Mesothelial cell of epicardium (in vitro differentiated cells): Measurements from ENCODE around the gene PID1. TPM values are rescaled to one million over a fixed set of nuclear protein-coding genes. Genes with fewer than 3 reads are reported as not detected.

Source experiments
- DNase-seq, 2 experiments: peaks; one replicate each; pipeline ENCODE4 v3.0.0; 2021; ENCODE audit warnings: low spot score in 2 of 2; ENCODE audit not compliant: unreplicated experiment in 2 of 2
- H3K27ac Mint-ChIP-seq: 2 replicates; pipeline ENCODE4 v1.8.0; 2021; ENCODE audit warnings: mixed read lengths
- H3K27me3 Mint-ChIP-seq: 2 replicates; pipeline ENCODE4 v1.8.0; 2021; ENCODE audit warnings: low read depth, mixed read lengths
- H3K36me3 Mint-ChIP-seq: 2 replicates; pipeline ENCODE4 v1.8.0; 2021; ENCODE audit warnings: mixed read lengths
- H3K4me1 Mint-ChIP-seq: 2 replicates; pipeline ENCODE4 v1.8.0; 2021; ENCODE audit warnings: mixed read lengths
- H3K4me3 Mint-ChIP-seq: 2 replicates; pipeline ENCODE4 v1.8.0; 2021; ENCODE audit warnings: mild to moderate bottlenecking, moderate library complexity, mixed read lengths
- H3K9me3 Mint-ChIP-seq: 2 replicates; pipeline ENCODE4 v1.8.0; 2021; ENCODE audit warnings: mixed read lengths
- total RNA-seq: library from RNA; stranded (reverse); gene quantifications from 3 replicates; pipeline ENCODE4 v1.2.1, GENCODE V29; 2021
- TF ChIP-seq, protein P1 (sequence below): fragments of 200-600 bp; sonication (generic); IDR thresholded peaks from one replicate; pipeline ENCODE4 v1.5.0; 2021; ENCODE audit warnings: antibody characterized with exemption; ENCODE audit not compliant: unreplicated experiment

The PID1 gene
- total RNA-seq, 1 donor from 2014 or later: 2.0 TPM

DNA sequence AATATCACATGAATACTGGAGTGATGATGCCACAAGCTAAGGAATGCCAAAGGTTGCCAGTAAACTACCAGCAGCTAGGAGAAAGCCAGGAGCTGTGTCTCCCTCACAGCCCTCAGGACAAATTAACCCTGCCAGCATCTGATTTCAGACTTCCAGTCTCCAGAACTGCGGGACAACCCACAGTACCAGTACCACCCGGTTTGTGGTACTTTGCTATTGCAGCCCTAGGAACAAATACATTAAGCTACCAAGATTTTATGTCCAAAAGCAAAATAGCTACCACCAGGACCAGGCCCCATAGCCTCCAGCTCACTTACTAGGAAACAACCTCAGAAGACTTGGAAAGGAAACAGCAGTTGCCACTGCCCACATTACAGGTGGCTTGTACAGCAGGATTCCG is 10.0 kb downstream of the PID1 start:
- no peak for DNase-seq
- Mint-ChIP-seq H3K9me3 (peaks cover 13% of the 10 kb centered on the region), H3K27ac (no peak overlapping the region), H3K36me3 (no peaks in the 10 kb centered on the region), H3K4me1 (no peaks in the 10 kb centered on the region), H3K27me3 (no peaks in the 10 kb centered on the region), H3K4me3 (no peak overlapping the region)
- TF ChIP-seq, protein P1, sequence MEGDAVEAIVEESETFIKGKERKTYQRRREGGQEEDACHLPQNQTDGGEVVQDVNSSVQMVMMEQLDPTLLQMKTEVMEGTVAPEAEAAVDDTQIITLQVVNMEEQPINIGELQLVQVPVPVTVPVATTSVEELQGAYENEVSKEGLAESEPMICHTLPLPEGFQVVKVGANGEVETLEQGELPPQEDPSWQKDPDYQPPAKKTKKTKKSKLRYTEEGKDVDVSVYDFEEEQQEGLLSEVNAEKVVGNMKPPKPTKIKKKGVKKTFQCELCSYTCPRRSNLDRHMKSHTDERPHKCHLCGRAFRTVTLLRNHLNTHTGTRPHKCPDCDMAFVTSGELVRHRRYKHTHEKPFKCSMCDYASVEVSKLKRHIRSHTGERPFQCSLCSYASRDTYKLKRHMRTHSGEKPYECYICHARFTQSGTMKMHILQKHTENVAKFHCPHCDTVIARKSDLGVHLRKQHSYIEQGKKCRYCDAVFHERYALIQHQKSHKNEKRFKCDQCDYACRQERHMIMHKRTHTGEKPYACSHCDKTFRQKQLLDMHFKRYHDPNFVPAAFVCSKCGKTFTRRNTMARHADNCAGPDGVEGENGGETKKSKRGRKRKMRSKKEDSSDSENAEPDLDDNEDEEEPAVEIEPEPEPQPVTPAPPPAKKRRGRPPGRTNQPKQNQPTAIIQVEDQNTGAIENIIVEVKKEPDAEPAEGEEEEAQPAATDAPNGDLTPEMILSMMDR: no peak

DNA sequence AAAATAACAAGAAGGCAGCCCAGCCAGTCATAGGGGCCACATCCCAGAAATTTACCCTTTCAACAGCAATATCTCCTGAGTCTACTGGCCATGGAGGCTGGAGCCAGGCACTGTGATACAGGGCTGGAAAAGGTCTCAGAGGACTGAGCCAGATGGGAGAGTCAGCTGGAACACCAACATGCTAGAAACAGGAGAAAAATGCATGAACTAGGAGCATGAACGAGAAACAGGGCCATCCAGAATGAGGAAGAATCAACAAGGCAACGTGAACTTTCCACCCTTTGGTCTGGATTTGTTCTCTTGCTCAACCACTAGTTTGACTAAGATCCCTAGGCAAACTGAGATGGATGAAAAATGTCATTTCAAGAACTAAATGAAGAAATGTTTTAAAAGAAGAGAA is 13.1 kb downstream of the PID1 start:
- TF ChIP-seq, protein P1: no peak
- Mint-ChIP-seq H3K36me3 (no peaks in the 10 kb centered on the region), H3K4me1 (no peaks in the 10 kb centered on the region), H3K9me3 (peaks cover 13% of the 10 kb centered on the region), H3K27ac (no peak overlapping the region), H3K27me3 (no peaks in the 10 kb centered on the region), H3K4me3 (no peak overlapping the region)
- DNase-seq: no peak

DNA sequence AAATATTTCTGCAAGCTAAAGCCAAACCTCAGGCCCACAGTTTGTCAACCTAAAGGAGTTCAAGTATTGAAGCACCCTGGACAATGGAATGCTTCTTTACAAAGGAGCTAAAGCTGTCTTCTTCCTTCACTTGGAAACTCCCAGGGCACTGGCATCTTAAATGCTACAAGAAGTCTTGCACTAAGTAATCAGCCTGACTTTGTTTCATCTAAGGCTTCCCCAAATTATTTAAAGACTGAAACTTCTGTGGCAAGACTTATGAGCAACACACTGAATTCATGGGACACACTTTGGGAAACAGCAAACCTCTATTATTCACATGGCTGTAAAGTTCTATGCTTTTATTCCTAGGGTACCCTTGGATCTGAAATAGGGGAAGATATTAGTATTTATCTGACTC is 14.7 kb downstream of the PID1 start:
- no peaks in the 10 kb centered on the region for H3K27me3 Mint-ChIP-seq
- H3K4me1 Mint-ChIP-seq: no peaks in the 10 kb centered on the region
- no peak for DNase-seq
- H3K4me3 Mint-ChIP-seq: no peak overlapping the region
- peaks cover 13% of the 10 kb centered on the region for H3K9me3 Mint-ChIP-seq
- H3K27ac Mint-ChIP-seq: no peak overlapping the region
- H3K36me3 Mint-ChIP-seq: no peaks in the 10 kb centered on the region
- TF ChIP-seq, protein P1: no peak

DNA sequence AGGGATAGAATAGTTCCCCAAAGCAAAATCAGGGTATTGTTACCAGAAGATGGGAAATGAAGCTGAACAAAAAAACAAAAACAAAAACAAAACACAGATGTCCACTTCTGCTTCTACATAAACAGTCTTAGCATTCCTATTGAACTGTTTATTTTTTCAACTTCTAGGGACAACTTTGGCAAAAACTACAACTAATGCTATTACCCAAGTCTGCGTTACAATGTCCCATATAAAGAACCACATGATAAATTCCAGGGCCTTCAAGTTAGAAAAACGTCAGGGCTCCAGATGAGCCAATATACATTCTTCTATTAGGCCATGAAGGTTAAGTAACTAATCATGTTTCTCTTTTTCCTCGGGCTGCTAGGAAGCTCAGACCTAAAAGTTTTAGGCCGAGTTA is 16.9 kb downstream of the PID1 start:
- TF ChIP-seq, protein P1: no peak
- H3K36me3 Mint-ChIP-seq: no peaks in the 10 kb centered on the region
- H3K4me3 Mint-ChIP-seq: no peak overlapping the region
- no peak for DNase-seq
- no peaks in the 10 kb centered on the region for H3K4me1 Mint-ChIP-seq
- no peak overlapping the region for H3K27ac Mint-ChIP-seq
- peaks cover 4% of the 10 kb centered on the region for H3K9me3 Mint-ChIP-seq
- H3K27me3 Mint-ChIP-seq: peaks cover 7% of the 10 kb centered on the region

DNA sequence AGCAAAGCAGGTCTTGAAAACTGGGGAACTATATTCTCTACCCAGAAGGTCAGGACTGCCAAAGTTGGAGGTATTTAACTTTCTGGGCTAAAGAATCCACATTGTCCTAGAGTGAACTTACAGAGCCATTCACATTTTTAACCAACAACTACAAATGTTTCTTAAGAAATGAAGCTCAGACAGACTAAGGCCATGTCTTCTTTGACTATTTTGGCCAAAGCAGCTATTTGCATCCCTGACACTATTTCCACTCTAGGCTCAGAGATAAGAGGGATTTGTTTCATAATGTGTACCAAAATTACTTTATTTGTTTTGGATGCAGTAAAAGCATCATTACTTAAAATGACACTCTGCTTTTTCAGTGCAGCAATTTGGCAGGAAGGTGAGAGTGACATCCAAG is 18.1 kb downstream of the PID1 start:
- Mint-ChIP-seq H3K27me3 (peaks cover 7% of the 10 kb centered on the region), H3K36me3 (no peaks in the 10 kb centered on the region), H3K9me3 (no peaks in the 10 kb centered on the region), H3K27ac (no peak overlapping the region), H3K4me3 (no peak overlapping the region), H3K4me1 (no peaks in the 10 kb centered on the region)
- TF ChIP-seq, protein P1: no peak
- no peak for DNase-seq

DNA sequence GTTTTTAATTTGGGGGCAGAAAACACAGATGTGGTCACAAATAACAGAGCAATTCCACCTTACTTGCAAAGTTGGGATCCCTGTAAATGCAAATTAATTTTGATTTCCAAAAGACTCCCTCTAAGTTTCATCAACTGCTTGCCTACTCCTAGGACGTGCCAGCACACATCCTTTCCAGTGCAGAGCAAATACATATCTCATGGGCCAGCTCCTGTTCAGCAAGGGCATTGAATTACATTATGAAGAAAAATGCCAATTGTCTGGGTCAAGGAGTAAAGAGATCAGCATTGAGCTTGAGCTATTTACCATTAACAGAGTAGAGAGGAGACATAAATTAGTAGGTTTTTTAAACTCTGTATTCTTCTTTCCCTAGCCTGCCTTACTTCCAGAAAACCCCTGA is 18.8 kb downstream of the PID1 start:
- Mint-ChIP-seq H3K27ac (no peak overlapping the region), H3K4me1 (no peaks in the 10 kb centered on the region), H3K4me3 (no peak overlapping the region), H3K36me3 (no peaks in the 10 kb centered on the region), H3K9me3 (no peaks in the 10 kb centered on the region), H3K27me3 (peaks cover 7% of the 10 kb centered on the region)
- TF ChIP-seq, protein P1: no peak
- DNase-seq: no peak
